ENCODE measurements around the gene MIB2. TPM values are rescaled to one million over a fixed set of nuclear protein-coding genes. Genes with fewer than 3 reads are reported as not detected.

MIB2 gene
- total RNA-seq, 1 donor from 2014 or later: 55.5 TPM

DNA sequence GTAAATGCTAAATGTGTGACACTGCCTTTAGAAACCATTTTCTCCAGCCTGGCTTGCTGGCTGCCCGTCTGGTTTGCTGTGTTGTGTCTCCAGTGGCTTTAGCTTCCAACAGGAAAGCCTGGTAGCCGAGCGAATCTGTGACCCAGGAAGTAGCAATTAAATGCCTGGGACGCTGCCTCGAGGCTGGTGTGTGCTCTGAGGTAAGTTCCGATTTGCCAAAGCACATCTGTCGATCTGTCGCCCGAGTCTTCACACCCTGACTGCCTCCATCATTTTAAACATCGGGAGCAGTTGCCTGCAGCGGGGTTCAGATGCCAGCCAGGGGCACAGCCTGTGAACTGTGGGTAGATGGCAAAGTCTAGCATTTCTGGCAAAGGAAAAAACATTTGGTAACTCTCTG lies 2.2 kb downstream of the MIB2 start:
- Histone ChIP-seq H3K27me3 (ENCODE audit: control insufficient read depth, insufficient read depth, low read length) (no peaks in the 10 kb centered on the region), H3K4me3 (ENCODE audit: low read depth, low read length) (no peak overlapping the region), H3K36me3 (ENCODE audit: control insufficient read depth, insufficient read depth, low read length) (no peaks in the 10 kb centered on the region)
- TF ChIP-seq, protein P1, sequence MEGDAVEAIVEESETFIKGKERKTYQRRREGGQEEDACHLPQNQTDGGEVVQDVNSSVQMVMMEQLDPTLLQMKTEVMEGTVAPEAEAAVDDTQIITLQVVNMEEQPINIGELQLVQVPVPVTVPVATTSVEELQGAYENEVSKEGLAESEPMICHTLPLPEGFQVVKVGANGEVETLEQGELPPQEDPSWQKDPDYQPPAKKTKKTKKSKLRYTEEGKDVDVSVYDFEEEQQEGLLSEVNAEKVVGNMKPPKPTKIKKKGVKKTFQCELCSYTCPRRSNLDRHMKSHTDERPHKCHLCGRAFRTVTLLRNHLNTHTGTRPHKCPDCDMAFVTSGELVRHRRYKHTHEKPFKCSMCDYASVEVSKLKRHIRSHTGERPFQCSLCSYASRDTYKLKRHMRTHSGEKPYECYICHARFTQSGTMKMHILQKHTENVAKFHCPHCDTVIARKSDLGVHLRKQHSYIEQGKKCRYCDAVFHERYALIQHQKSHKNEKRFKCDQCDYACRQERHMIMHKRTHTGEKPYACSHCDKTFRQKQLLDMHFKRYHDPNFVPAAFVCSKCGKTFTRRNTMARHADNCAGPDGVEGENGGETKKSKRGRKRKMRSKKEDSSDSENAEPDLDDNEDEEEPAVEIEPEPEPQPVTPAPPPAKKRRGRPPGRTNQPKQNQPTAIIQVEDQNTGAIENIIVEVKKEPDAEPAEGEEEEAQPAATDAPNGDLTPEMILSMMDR (IDR thresholded peaks at IDR 0.05; ENCODE audit: insufficient read depth, low read length, poor library complexity, severe bottlenecking): no peak
- no peak for DNase-seq (ENCODE audit: low read depth)

DNA sequence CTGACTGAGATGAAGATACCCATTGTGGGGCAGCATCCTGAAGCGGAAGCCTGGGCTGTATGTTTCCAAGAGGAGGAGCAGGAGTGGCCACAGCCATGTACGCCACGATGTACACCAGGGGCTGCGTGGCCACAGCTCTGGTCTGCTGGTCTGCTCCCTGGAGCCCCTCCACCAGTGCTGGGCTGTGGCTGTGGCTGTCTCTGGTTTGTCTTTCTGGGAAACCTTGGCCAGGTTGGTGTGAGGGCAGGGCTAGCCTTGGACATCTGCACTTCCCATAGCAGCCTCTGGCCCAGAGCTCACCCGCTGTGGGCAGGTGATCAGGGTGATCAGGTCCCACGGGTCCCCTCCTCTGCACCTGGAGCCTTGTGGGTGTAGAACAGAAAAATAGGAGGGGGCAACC lies 2.6 kb downstream of the MIB2 start:
- no peak overlapping the region for H3K4me3 ChIP-seq (ENCODE audit: low read depth, low read length)

DNA sequence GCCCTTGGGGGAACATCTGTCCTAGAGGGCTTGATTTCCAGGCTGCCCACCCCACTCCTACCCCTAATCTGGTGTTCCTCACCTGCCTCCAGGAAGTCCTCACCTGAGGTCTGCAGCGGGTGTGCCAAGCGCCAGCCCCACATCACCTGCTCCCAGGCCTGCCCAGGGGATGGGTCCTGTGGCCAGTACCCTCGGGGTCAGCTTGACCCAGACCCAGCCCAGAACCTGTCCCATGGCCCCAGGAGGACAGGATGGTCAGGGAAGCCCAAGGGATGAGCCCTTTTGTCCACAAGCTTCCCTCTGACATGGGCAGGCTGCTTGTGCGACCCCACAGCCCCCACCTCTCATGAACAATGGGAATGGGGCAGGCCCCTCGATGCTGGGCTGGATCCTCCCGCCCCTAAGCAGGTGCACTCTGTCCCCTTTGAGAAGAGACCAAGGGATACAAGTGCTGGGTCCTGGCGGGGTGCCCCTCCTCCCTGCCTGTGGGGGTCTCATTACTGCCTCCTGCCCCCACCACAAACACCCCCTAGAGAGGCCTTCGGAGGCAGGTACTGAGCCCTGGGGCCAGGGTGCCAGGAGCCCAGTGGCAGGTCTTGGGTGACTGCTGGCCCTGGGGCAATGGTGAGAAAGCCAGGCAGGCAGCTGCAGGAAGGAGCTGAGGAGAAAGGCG lies 3.2 kb downstream of the MIB2 start:
- Histone ChIP-seq H3K27me3 (ENCODE audit: control insufficient read depth, insufficient read depth, low read length) (no peaks in the 10 kb centered on the region), H3K36me3 (ENCODE audit: control insufficient read depth, insufficient read depth, low read length) (no peaks in the 10 kb centered on the region), H3K4me3 (ENCODE audit: low read depth, low read length) (no peak overlapping the region)
- DNase-seq (ENCODE audit: low read depth): no peak
- TF ChIP-seq, protein P1 (IDR thresholded peaks at IDR 0.05; ENCODE audit: insufficient read depth, low read length, poor library complexity, severe bottlenecking): no peak

More for the DNA sequence above, 2.6 kb downstream of the MIB2 start:
- TF ChIP-seq, protein P1 (IDR thresholded peaks at IDR 0.05; ENCODE audit: insufficient read depth, low read length, poor library complexity, severe bottlenecking): no peak
- Histone ChIP-seq H3K36me3 (ENCODE audit: control insufficient read depth, insufficient read depth, low read length) (no peaks in the 10 kb centered on the region), H3K27me3 (ENCODE audit: control insufficient read depth, insufficient read depth, low read length) (no peaks in the 10 kb centered on the region)
- no peak for DNase-seq (ENCODE audit: low read depth)

DNA sequence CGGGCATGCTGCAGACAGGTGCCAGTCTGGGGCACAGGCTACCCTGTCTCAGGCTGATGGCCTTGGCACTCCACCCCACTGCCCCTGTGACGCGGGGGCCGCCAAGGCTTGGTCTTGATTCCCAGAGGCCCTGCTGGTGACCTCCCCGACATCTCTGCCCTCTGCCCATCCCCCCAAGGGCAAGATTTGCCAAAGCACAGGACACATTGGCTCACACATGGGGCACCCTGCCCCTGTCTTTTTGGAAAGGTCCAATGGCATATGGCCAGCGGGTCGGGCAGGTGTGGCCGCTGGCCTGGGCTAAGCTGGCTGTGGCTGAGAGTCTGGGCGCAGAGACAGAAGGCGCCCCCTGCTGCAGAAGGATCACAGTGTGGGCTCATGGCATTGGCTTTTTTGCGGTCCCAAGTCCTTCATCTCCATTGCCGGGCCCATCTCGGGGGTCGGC lies 4.6 kb downstream of the MIB2 start:
- no peak for DNase-seq (ENCODE audit: low read depth)
- Histone ChIP-seq H3K27me3 (ENCODE audit: control insufficient read depth, insufficient read depth, low read length) (no peaks in the 10 kb centered on the region), H3K36me3 (ENCODE audit: control insufficient read depth, insufficient read depth, low read length) (no peaks in the 10 kb centered on the region), H3K4me3 (ENCODE audit: low read depth, low read length) (no peak overlapping the region)
- TF ChIP-seq, protein P1 (IDR thresholded peaks at IDR 0.05; ENCODE audit: insufficient read depth, low read length, poor library complexity, severe bottlenecking): no peak

DNA sequence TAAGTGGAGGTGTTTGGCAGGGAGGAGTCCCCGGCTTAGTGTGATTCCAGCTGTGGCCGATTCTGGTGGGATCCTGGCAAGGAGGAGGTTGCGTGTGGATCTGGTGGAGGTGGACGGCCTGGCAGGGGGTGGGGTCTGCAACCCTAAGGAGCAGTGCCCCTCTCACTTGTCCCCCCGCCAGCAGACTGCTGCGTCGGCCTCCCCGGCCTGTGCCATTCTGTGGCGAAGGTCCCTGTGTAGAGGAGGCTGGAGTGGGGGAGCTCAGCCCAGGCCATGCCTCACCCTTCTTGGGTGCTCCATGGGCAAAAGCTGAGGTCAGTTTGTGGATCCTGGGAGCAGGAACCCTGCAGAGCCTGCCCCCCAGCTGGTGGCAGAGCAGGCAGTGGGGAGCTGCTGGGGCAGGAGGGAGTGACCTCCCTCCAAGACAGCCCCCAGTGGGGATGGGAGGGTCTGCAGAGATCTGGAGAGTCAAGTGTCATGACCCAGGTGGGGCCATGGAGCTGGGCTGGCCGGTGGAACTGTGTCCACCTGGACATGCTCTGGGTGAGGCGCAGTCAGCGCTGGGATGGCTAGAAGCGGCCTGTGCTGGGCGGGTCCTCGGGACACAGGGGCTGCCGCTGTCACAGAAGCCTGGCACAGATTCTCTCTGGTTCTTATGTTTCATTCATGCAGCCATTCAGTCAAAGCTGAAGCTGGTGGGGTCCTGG lies 5.3 kb downstream of the MIB2 start:
- Histone ChIP-seq H3K27me3 (ENCODE audit: control insufficient read depth, insufficient read depth, low read length) (no peaks in the 10 kb centered on the region), H3K4me3 (ENCODE audit: low read depth, low read length) (no peak overlapping the region), H3K36me3 (ENCODE audit: control insufficient read depth, insufficient read depth, low read length) (no peaks in the 10 kb centered on the region)
- no peak for DNase-seq (ENCODE audit: low read depth)
- TF ChIP-seq, protein P1 (IDR thresholded peaks at IDR 0.05; ENCODE audit: insufficient read depth, low read length, poor library complexity, severe bottlenecking): no peak

All from kidney epithelial cell (primary cell).